GM12878 (cell line): ENCODE results near the gene UST. TPM values are rescaled to one million over a fixed set of nuclear protein-coding genes. Genes with fewer than 3 reads are reported as not detected.
A peak's percentile ranks its signal among the peaks of the same experiment; 100 is the strongest.

Experiments used
- BRCA1 ChIP-seq: IDR thresholded peaks from 2 replicates; pipeline ENCODE4 v1.6.1; 2011; ENCODE audit warnings: low read depth, low read length, improper control_type of control experiment
- CBX3 ChIP-seq: fragments of 200-600 bp; sonication (generic); IDR thresholded peaks from 2 replicates; pipeline ENCODE4 v1.6.1; 2016; ENCODE audit warnings: low read depth, borderline replicate concordance
- CBX5 ChIP-seq: sonication (generic); IDR thresholded peaks from 2 replicates; pipeline ENCODE4 v1.6.1; 2016; ENCODE audit warnings: low read depth, moderate library complexity, mild to moderate bottlenecking, inconsistent platforms
- HDAC2 ChIP-seq: fragments of 200-600 bp; sonication (generic); IDR thresholded peaks from 2 replicates; pipeline ENCODE4 v1.6.1; 2017
- HSF1 ChIP-seq: fragments of 150-350 bp; IDR thresholded peaks from 2 replicates; pipeline ENCODE4 v1.6.1; 2014; ENCODE audit warnings: mild to moderate bottlenecking, low read depth, low read length
- KLF5 ChIP-seq: fragments of 450-650 bp; IDR thresholded peaks from 2 replicates; pipeline ENCODE4 v1.6.1; 2014; ENCODE audit warnings: mild to moderate bottlenecking; ENCODE audit not compliant: partially characterized antibody
- MEF2A ChIP-seq: IDR thresholded peaks from 2 replicates; pipeline ENCODE4 v1.6.1; 2011; ENCODE audit warnings: low read depth, mild to moderate bottlenecking, low read length, moderate library complexity; ENCODE audit not compliant: insufficient read depth
- NKRF ChIP-seq: fragments of 450-650 bp; conservative IDR thresholded peaks from 2 replicates; pipeline ENCODE4 v1.6.1; 2017; ENCODE audit warnings: mild to moderate bottlenecking, moderate library complexity
- RAD51 ChIP-seq: fragments of 450-650 bp; IDR thresholded peaks from 2 replicates; pipeline ENCODE4 v1.6.1; 2016; ENCODE audit warnings: moderate library complexity, mild to moderate bottlenecking, inconsistent platforms
- RUNX3 ChIP-seq: IDR thresholded peaks from 2 replicates; pipeline ENCODE4 v1.6.1; 2012; ENCODE audit warnings: low read length, inconsistent platforms
- SMAD1 ChIP-seq: fragments of 450-650 bp; IDR thresholded peaks from 2 replicates; pipeline ENCODE4 v1.6.1; 2018; ENCODE audit warnings: mild to moderate bottlenecking, low read depth; ENCODE audit not compliant: partially characterized antibody
- SMC3 ChIP-seq: IDR thresholded peaks from 2 replicates; pipeline ENCODE4 v1.6.1; 2011; ENCODE audit warnings: low read length, improper control_type of control experiment, borderline replicate concordance
- TCF7 ChIP-seq: IDR thresholded peaks from 2 replicates; pipeline ENCODE4 v1.6.1; 2014; ENCODE audit warnings: antibody characterized with exemption, borderline replicate concordance
- ZNF24 ChIP-seq: fragments of 450-650 bp; IDR thresholded peaks from 2 replicates; pipeline ENCODE4 v1.6.1; 2017; ENCODE audit warnings: antibody characterized with exemption, mild to moderate bottlenecking
- ZNF592 ChIP-seq: fragments of 450-650 bp; IDR thresholded peaks from 2 replicates; pipeline ENCODE4 v1.6.1; 2017; ENCODE audit warnings: mild to moderate bottlenecking, moderate library complexity
- ZNF622 ChIP-seq: fragments of 450-650 bp; IDR thresholded peaks from 2 replicates; pipeline ENCODE4 v1.6.1; 2017; ENCODE audit warnings: mild to moderate bottlenecking, inconsistent platforms
- ZNF687 ChIP-seq: fragments of 450-650 bp; IDR thresholded peaks from 2 replicates; pipeline ENCODE4 v1.6.1; 2017; ENCODE audit warnings: mild to moderate bottlenecking, moderate library complexity
- polyA plus RNA-seq, 11 experiments: library from polyadenylated mRNA; depleted of rRNA in 4 of 11; unstranded in 6 of 11; stranded (reverse) in 5 of 11; fragments of >200 nt; fragmentation: Nextera tagmentation in 4 of 11; fragmentation: Illumina TruSeq in 1 of 11; extraction: Ambion mirVana in 4 of 11; extraction: Trizol in 1 of 11; gene quantifications; 1 replicate in 1 of 11; 2 replicates in 10 of 11; pipeline versions ENCODE4 v1.2.1 to v1.2.3, GENCODE V29; 2011 to 2016; ENCODE audit warnings: inconsistent platforms in 2 of 11, missing spikeins in 2 of 11, low read depth in 1 of 11
- total RNA-seq, 4 experiments: library from RNA; depleted of rRNA in 3 of 4; stranded (reverse); fragments of >200 nt in 3 of 4; fragmentation: Illumina TruSeq in 1 of 4; extraction: Trizol in 1 of 4; gene quantifications; 2 replicates each; pipeline versions ENCODE4 v1.2.1 to v1.2.3, GENCODE V29; 2013 to 2021

UST gene
- total and polyA plus RNA-seq, 10 of the 15 experiments (the other 5 are each of a cell fraction or from before 2014, with no cell fraction given), result 0.74 to 43.3 (median 2.2) TPM

GRCh38 chr6:149055195-149055899 lies 308.5 kb downstream of the UST start (continued):
- TF ChIP-seq HSF1 (no peak), CBX3 (no peak), ZNF592 (no peak; the same call in 1 of the 2 replicates), SMC3 (no peak), MEF2A (peak; percentile 76), ZNF687 (peak; percentile 89), BRCA1 (no peak), SMAD1 (peak; percentile 91), HDAC2 (no peak), ZNF24 (0 out of 2 replicates have a peak, but pooled peaks have one; percentile 6), TCF7 (peak; percentile 70), KLF5 (no peak), RUNX3 (peak; percentile 96), ZNF622 (no peak), NKRF (0 out of 2 replicates have a peak, but pooled peaks have one; percentile 34), CBX5 (0 out of 2 replicates have a peak, but pooled peaks have one; percentile 23), RAD51 (0 out of 2 replicates have a peak, but pooled peaks have one; percentile 26)
